HG02885 (cell line): Measurements from ENCODE around the gene PTGDR.

Source experiments
- ATAC-seq: cut with Tn5 transposase; IDR thresholded peaks from one replicate; pipeline ENCODE4 v1.9.1; 2021; ENCODE audit warnings: mild to moderate bottlenecking; ENCODE audit not compliant: unreplicated experiment, poor library complexity

PTGDR gene

DNA sequence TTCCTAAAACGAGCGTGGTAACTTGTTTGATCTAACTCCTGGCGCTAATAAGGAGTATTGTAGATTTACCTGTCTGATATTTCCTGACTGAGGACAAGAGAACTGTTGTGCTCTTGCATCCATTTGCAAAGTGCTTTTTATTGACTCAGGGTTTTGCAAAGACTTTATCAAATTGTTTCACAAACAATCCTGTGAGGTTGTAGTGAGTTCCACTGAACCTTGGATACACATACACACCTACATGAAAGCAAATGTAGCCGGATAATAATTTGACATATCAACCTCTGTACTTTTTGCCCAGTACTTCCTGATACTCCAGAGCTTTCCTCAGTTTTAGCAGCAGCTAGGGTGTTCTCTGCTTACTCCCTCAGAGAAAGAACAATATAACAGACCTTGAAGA is 39.9 kb downstream of the PTGDR start:
- no peak for ATAC-seq

DNA sequence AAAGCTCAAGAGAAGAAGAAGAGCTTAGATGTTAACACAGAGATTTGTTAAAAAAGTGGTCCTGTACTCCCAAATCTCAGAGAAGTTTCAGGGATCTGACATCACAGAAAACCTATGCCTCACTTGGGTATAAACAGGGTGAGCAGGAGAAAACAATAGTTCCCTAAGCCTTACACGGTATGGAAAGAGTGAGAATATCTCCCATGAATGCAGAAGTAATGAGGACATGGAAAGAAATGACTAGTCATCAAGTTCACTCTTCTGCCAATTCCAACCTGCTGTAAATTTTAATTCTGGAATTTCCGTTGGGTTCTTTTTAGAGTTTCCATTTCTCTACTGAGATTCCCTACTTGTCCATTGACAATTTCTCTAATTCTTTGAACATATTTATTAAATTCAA is 40.4 kb downstream of the PTGDR start:
- no peak for ATAC-seq

DNA sequence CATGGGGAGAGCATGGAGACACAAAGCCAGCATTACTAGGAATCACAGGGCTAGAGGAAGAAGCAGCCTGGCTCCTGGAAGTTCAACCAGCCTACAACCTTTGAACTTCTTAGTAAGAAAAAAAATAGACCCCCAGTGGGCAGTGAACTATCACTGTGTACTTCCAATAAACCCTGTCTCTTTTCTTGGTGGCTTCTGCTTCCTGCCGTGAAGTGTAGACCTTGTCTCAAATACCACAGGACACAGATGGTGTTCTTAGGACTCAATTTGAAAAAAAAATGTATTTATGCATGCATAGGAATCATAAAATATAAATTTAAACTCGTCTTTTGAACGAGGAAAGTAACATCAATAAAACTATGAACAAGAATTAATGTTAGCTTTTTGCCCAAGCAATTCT is 43.0 kb downstream of the PTGDR start:
- ATAC-seq: no peak

DNA sequence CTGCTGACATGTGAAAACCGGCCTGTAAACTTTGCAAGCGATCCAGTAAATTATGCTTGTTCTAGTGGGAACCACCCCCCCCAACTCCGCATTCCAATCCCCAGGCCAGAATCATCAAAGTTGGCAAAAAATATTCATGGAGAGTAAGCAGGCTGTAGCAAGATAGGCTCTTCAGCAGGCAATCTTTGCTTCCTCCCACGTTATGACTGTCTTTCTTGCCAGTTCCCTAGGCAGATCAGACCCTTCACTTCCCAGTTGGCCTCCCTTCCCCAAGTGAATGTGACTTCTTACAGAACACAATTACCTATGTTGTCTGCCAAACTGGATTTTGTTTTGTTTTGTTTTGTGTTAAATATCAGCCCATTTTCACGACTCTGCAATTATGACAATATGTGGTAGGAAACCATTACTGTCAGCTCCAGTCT is 45.4 kb downstream of the PTGDR start:
- ATAC-seq: no peak

DNA sequence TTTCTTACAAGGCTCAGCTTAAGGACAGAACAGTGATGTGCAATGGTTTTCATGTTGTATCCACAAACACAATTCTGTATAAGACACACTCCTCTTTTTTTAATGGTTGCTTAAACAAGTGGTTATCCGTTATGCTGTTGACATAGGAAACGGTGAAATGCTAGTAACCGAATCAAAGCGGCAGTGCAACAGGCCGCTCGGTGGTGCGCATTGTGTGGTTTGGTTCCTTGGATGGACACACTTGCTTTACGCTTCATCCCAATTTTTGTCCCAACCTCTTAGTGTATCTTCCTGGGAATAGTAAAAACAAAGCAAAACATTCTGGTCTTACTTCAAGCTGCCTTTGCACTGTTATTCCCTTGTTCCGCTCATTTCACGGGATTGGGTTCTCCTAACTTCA is 46.0 kb downstream of the PTGDR start:
- ATAC-seq: no peak

DNA sequence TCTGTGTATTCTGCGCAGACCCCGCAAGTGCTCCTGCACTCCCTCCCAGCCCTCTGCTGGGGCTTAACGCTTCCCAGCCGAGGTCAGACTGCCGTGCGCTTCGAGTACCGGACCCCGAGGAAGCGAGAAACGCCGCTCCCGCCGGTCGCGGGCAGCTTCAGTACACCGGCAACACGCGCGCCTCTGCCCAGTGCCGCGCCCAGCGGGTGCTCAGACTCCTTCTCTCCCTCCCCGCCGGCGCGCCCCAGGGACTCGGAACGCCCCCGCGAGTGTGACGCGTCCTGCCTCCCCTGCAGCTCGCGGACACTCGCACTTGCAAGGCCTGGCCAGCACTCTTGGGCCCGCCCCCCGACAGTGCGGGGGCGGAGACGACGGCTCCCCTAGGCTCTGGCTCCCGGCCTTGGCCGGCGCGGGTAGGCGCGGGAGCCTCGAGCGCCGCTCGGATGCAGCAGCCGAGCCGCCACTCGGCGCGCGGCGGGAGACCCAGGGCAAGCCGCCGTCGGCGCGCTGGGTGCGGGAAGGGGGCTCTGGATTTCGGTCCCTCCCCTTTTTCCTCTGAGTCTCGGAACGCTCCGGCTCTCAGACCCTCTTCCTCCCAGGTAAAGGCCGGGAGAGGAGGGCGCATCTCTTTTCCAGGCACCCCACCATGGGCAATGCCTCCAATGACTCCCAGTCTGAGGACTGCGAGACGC is 46.6 kb downstream of the PTGDR start, which contains the start of gene PTGER2:
PTGER2 (plus strand) TSS at position 410 of the 692 bp plus-strand sequence; CDS start at position 647, 237 bp downstream.
- ATAC-seq: peak; percentile 61

DNA sequence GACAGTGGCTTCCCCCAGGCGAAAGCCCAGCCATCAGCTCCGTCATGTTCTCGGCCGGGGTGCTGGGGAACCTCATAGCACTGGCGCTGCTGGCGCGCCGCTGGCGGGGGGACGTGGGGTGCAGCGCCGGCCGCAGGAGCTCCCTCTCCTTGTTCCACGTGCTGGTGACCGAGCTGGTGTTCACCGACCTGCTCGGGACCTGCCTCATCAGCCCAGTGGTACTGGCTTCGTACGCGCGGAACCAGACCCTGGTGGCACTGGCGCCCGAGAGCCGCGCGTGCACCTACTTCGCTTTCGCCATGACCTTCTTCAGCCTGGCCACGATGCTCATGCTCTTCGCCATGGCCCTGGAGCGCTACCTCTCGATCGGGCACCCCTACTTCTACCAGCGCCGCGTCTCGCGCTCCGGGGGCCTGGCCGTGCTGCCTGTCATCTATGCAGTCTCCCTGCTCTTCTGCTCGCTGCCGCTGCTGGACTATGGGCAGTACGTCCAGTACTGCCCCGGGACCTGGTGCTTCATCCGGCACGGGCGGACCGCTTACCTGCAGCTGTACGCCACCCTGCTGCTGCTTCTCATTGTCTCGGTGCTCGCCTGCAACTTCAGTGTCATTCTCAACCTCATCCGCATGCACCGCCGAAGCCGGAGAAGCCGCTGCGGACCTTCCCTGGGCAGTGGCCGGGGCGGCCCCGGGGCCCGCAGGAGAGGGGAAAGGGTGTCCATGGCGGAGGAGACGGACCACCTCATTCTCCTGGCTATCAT is 47.3 kb downstream of the PTGDR start:
- peak; percentile 32 for ATAC-seq

DNA sequence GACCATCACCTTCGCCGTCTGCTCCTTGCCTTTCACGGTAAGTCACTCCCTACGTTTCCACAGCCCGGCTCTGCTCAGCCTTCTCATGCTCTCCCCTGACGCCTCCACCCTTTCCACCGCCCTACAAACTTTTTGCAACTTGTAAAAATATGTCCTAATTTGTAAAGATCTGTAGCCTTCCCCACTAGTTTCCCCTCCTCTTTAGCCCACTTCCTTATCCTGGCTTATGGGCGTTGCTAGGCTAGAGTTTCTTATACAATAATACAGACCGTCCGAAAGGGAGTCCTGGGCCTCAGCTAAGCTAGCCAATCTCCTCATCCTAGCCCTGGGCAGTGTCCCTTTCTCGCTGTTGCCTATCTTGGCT is 47.8 kb downstream of the PTGDR start:
- peak; percentile 2 for ATAC-seq

DNA sequence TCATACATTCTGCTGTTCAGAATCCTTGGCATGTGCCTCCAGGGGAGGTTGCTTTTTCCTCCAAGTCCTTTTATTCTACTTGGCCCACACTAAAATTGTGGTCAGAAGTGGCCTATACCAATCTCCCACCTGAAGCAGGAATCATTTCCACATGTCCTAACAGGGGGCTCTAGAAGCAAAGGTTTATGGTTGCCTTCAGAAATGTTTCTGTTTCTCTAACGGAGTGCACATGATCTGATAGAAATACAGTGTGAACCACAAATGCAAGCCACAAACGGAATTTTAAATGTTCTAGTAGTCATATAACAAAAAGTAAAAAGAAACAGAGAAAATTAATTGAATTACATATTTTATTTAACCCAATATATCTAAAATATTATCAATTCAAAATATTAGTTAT is 50.6 kb downstream of the PTGDR start:
- ATAC-seq: no peak

DNA sequence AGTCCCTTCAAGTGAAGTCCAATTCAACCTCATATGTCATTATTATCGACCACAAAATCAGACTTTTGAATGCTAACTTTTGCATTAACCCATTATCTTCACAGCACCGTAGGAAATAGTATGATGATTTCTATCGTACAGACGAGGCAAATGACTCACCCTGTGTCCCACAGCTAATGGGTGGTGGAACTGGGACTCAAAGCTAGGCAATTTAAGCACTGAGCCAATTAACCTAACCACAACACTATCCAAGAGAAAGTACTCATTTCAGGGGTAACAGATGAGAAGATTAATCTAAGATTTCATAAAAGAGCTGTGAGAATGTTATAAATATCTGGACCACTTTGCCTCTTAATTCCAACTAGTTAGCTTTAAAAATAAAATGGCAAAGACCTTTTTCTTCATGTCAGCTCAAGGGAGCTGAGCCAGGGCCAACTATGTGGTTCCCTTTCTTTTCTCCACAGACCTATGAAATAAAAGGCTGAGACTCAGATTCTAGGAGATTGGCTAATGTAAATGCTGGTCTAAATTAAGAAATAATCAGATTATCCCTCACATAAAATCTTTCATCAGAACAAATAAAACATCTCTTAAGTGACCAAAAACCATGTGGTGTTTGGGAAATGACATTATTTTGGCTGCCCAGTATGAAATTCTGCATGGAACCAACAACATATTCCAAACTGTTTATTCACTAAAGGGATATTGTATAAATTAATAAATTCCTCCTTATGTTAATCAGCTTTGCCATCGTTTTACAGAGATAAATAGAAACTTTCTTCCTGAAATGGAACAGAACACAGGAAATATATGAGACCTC is 51.5 kb downstream of the PTGDR start:
- no peak for ATAC-seq

DNA sequence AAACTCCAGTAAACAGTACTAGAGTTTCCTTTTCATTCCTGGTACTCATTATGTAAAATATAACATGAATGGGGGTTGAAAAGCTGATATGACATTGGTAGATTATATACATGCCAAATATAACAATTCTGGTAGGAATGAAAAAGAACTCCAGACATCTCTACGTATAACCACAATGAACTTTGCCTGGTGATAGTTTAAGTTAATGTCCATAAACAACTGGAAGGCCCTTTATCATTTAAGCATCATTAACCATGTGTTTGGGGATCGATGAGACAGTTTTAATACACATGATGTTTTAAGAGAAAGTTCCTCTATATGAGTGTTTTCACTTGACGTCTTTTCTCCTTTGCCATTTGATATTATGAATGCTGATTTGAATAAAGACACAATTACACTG is 52.4 kb downstream of the PTGDR start:
- ATAC-seq: no peak

DNA sequence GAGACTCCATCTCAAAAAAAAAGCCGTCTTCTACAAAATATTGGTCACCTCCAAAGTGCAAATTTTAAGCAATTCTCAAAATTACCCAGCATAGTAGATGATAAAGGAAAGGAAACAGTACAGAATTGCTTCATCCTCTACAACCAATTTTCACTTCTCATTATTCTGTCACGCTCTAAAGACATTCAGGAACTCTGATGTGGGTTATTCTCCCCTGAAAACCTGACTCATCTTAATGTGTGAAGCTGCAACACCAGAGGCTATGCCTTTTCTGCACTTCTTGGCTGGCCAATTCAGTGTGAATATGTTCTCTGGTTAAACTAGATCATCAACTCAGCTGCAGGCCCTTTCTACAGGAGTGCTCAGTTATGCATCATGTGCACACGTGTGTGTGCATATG is 57.6 kb downstream of the PTGDR start:
- ATAC-seq: peak; percentile 92

DNA sequence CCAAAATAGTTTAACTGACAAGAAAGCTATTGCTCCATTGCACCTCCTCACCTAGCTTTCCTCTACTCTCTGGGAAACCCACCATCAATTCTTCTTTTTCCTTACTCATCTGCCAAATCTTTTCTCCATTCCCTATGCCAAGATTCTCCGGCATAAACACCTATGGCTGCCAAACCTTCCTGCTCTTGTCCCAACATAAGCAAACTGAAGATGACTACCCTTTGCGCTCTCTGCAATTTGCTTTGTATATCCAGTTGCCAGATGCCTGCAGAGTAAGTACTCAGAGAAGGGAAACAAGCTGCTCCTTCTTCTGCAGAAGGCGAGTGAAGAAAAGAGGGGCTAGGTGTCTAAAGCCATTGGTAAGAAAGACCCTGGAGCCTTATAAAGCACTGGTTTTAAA is 58.1 kb downstream of the PTGDR start:
- ATAC-seq: no peak
